Effector memory CD8-positive, alpha-beta T cell (primary cell): ENCODE measurements around the gene OAF.

ENCODE experiments used
- ATAC-seq: fragments of 150-1000 bp; cut with Tn5 transposase; replicated peaks from 2 replicates; pipeline ENCODE4 v1.10.0; 2021; ENCODE audit warnings: mild to moderate bottlenecking, moderate library complexity
- DNase-seq, 3 experiments: peaks; one replicate each; pipeline ENCODE4 v3.0.0; 2021
- H3K27ac Mint-ChIP-seq, 2 donors: one replicate each; pipeline ENCODE4 v1.8.0; 2022; ENCODE audit warnings: mild to moderate bottlenecking in 2 of 2, mixed read lengths in 2 of 2, moderate library complexity in 2 of 2
- H3K27me3 Mint-ChIP-seq, 2 donors: one replicate each; pipeline ENCODE4 v1.8.0; 2022; ENCODE audit warnings: mixed read lengths in 2 of 2
- H3K36me3 Mint-ChIP-seq: one replicate; pipeline ENCODE4 v1.8.0; 2022; ENCODE audit warnings: mild to moderate bottlenecking, moderate library complexity, mixed read lengths; ENCODE audit not compliant: insufficient read depth
- H3K4me1 Mint-ChIP-seq, 2 donors: one replicate each; pipeline ENCODE4 v1.8.0; 2022; ENCODE audit warnings: low read depth in 2 of 2, mixed read lengths in 2 of 2
- H3K4me3 Mint-ChIP-seq, 2 donors: one replicate each; pipeline ENCODE4 v1.8.0; 2022; ENCODE audit warnings: mild to moderate bottlenecking in 2 of 2, mixed read lengths in 2 of 2, moderate library complexity in 2 of 2
- H3K9me3 Mint-ChIP-seq, 2 donors: one replicate each; pipeline ENCODE4 v1.8.0; 2022; ENCODE audit warnings: mixed read lengths in 2 of 2

Gene OAF

GRCh38 chr11:120186774-120187591 lies 23.8 kb upstream of the OAF start:
- Mint-ChIP-seq H3K4me3 (no peak overlapping the region), H3K4me1 (peaks cover 0 to 3% of the 10 kb centered on the region in 2 donors), H3K9me3 (no peaks in the 10 kb centered on the region), H3K27ac (no peak overlapping the region), H3K27me3 (peaks cover 40 to 93% of the 10 kb centered on the region in 2 donors), H3K36me3 (no peaks in the 10 kb centered on the region)
- DNase-seq (no peak), ATAC-seq (no peak)

- H3K36me3 Mint-ChIP-seq, result no peaks in the 10 kb centered on the region
- ATAC-seq, result no peak
- peaks cover 35 to 83% of the 10 kb centered on the region in 2 donors for H3K27me3 Mint-ChIP-seq
- H3K27ac Mint-ChIP-seq, result no peak overlapping the region
- H3K9me3 Mint-ChIP-seq, result no peaks in the 10 kb centered on the region
- no peak for DNase-seq
- H3K4me1 Mint-ChIP-seq, result no peaks in the 10 kb centered on the region
- no peak overlapping the region for H3K4me3 Mint-ChIP-seq
Observed at GRCh38 chr11:120188371-120188770, 22.5 kb upstream of the OAF start.

GRCh38 chr11:120188811-120189455 lies 21.9 kb upstream of the OAF start:
- ATAC-seq, result no peak
- no peaks in the 10 kb centered on the region for H3K36me3 Mint-ChIP-seq
- peaks cover 30 to 77% of the 10 kb centered on the region in 2 donors for H3K27me3 Mint-ChIP-seq
- H3K9me3 Mint-ChIP-seq, result no peaks in the 10 kb centered on the region
- no peak overlapping the region for H3K4me3 Mint-ChIP-seq
- no peak for DNase-seq
- no peak overlapping the region for H3K27ac Mint-ChIP-seq
- no peaks in the 10 kb centered on the region for H3K4me1 Mint-ChIP-seq

GRCh38 chr11:120191058-120191457 lies 19.8 kb upstream of the OAF start:
- no peak for DNase-seq
- H3K36me3 Mint-ChIP-seq, result no peaks in the 10 kb centered on the region
- H3K4me1 Mint-ChIP-seq, result no peaks in the 10 kb centered on the region
- no peak overlapping the region for H3K27ac Mint-ChIP-seq
- H3K27me3 Mint-ChIP-seq, result peaks cover 20 to 78% of the 10 kb centered on the region in 2 donors
- no peak overlapping the region for H3K4me3 Mint-ChIP-seq
- H3K9me3 Mint-ChIP-seq, result no peaks in the 10 kb centered on the region
- ATAC-seq, result no peak

GRCh38 chr11:120192831-120193625 lies 17.8 kb upstream of the OAF start:
- Mint-ChIP-seq H3K27me3 (peaks cover 17 to 77% of the 10 kb centered on the region in 2 donors), H3K36me3 (no peaks in the 10 kb centered on the region), H3K4me1 (no peaks in the 10 kb centered on the region)

GRCh38 chr11:120194166-120194565 lies 16.7 kb upstream of the OAF start:
- H3K36me3 Mint-ChIP-seq, result no peaks in the 10 kb centered on the region
- H3K4me3 Mint-ChIP-seq, result no peak overlapping the region
- no peak overlapping the region for H3K27ac Mint-ChIP-seq
- no peak for ATAC-seq
- H3K4me1 Mint-ChIP-seq, result no peaks in the 10 kb centered on the region
- H3K27me3 Mint-ChIP-seq, result peaks cover 17 to 71% of the 10 kb centered on the region in 2 donors
- no peaks in the 10 kb centered on the region for H3K9me3 Mint-ChIP-seq
- DNase-seq, result no peak

More at GRCh38 chr11:120192831-120193625, 17.8 kb upstream of the OAF start:
- H3K27ac Mint-ChIP-seq, result no peak overlapping the region
- DNase-seq, result no peak
- no peaks in the 10 kb centered on the region for H3K9me3 Mint-ChIP-seq
- ATAC-seq, result no peak
- no peak overlapping the region for H3K4me3 Mint-ChIP-seq

GRCh38 chr11:120195601-120196320 lies 15.1 kb upstream of the OAF start:
- ATAC-seq, result no peak
- no peak overlapping the region for H3K27ac Mint-ChIP-seq

GRCh38 chr11:120196826-120197225 lies 14.0 kb upstream of the OAF start:
- Mint-ChIP-seq H3K9me3 (no peaks in the 10 kb centered on the region), H3K27ac (no peak overlapping the region), H3K4me1 (no peaks in the 10 kb centered on the region), H3K36me3 (no peaks in the 10 kb centered on the region), H3K4me3 (no peak overlapping the region), H3K27me3 (peaks cover 34 to 68% of the 10 kb centered on the region in 2 donors)
- DNase-seq (no peak), ATAC-seq (no peak)

More at GRCh38 chr11:120195601-120196320, 15.1 kb upstream of the OAF start:
- Mint-ChIP-seq H3K36me3 (no peaks in the 10 kb centered on the region), H3K27me3 (peaks cover 32 to 71% of the 10 kb centered on the region in 2 donors), H3K4me3 (no peak overlapping the region), H3K9me3 (no peaks in the 10 kb centered on the region), H3K4me1 (no peaks in the 10 kb centered on the region)
- no peak for DNase-seq

GRCh38 chr11:120197251-120197891 lies 13.5 kb upstream of the OAF start:
- Mint-ChIP-seq H3K4me1 (no peaks in the 10 kb centered on the region), H3K9me3 (no peaks in the 10 kb centered on the region), H3K27me3 (peaks cover 34 to 64% of the 10 kb centered on the region in 2 donors), H3K36me3 (no peaks in the 10 kb centered on the region), H3K27ac (no peak overlapping the region), H3K4me3 (no peak overlapping the region)
- ATAC-seq (no peak), DNase-seq (no peak)

GRCh38 chr11:120197977-120198376 lies 12.9 kb upstream of the OAF start:
- H3K36me3 Mint-ChIP-seq, result no peaks in the 10 kb centered on the region
- no peaks in the 10 kb centered on the region for H3K4me1 Mint-ChIP-seq
- H3K27ac Mint-ChIP-seq, result no peak overlapping the region
- no peak for ATAC-seq
- no peaks in the 10 kb centered on the region for H3K9me3 Mint-ChIP-seq
- DNase-seq, result no peak
- peaks cover 34 to 64% of the 10 kb centered on the region in 2 donors for H3K27me3 Mint-ChIP-seq
- no peak overlapping the region for H3K4me3 Mint-ChIP-seq

- Mint-ChIP-seq H3K27me3 (peaks cover 34 to 64% of the 10 kb centered on the region in 2 donors), H3K36me3 (no peaks in the 10 kb centered on the region), H3K9me3 (no peaks in the 10 kb centered on the region), H3K4me3 (no peak overlapping the region), H3K4me1 (no peaks in the 10 kb centered on the region), H3K27ac (no peak overlapping the region)
- no peak for DNase-seq
- no peak for ATAC-seq
Observed at GRCh38 chr11:120198403-120198786, 12.4 kb upstream of the OAF start.

GRCh38 chr11:120198787-120199469 lies 11.9 kb upstream of the OAF start:
- Mint-ChIP-seq H3K4me1 (no peaks in the 10 kb centered on the region), H3K4me3 (no peak overlapping the region), H3K9me3 (no peaks in the 10 kb centered on the region), H3K36me3 (no peaks in the 10 kb centered on the region), H3K27ac (no peak overlapping the region), H3K27me3 (peaks cover 34 to 64% of the 10 kb centered on the region in 2 donors)
- ATAC-seq (no peak), DNase-seq (no peak)
